HEK293 (cell line): ENCODE measurements around the gene PHGDH.

Source experiments
- GFI1B ChIP-seq: fragments of 450-650 bp; formaldehyde crosslinking; IDR thresholded peaks from 2 replicates; pipeline ENCODE4 v1.5.1; 2016; ENCODE audit warnings: missing biosample characterization, missing genetic modification characterization
- HOXA7 ChIP-seq: sonication (generic); formaldehyde crosslinking; IDR thresholded peaks from 2 replicates; pipeline ENCODE4 v1.8.1; 2022; ENCODE audit warnings: missing genetic modification reagents, borderline replicate concordance
- MEIS1 ChIP-seq: sonication (generic); formaldehyde crosslinking; IDR thresholded peaks from 2 replicates; pipeline ENCODE4 v1.8.1; 2022; ENCODE audit warnings: missing genetic modification reagents, mild to moderate bottlenecking, borderline replicate concordance
- MZF1 ChIP-seq: fragments of 450-650 bp; formaldehyde crosslinking; IDR thresholded peaks from 2 replicates; pipeline ENCODE4 v1.5.1; 2017; ENCODE audit warnings: missing biosample characterization, missing genetic modification characterization, borderline replicate concordance
- SP2 ChIP-seq: fragments of 450-650 bp; formaldehyde crosslinking; IDR thresholded peaks from 2 replicates; pipeline ENCODE4 v1.5.1; 2016; ENCODE audit warnings: missing biosample characterization, missing genetic modification characterization
- SP3 ChIP-seq: fragments of 450-650 bp; formaldehyde crosslinking; IDR thresholded peaks from 2 replicates; pipeline ENCODE4 v1.5.1; 2016; ENCODE audit warnings: missing biosample characterization, missing genetic modification characterization
- ZNF138 ChIP-seq: fragments of 450-650 bp; formaldehyde crosslinking; IDR thresholded peaks from 2 replicates; pipeline ENCODE4 v1.5.1; 2016; ENCODE audit warnings: missing biosample characterization, missing genetic modification characterization, borderline replicate concordance
- ZNF548 ChIP-seq: fragments of 450-650 bp; formaldehyde crosslinking; IDR thresholded peaks from 2 replicates; pipeline ENCODE4 v1.5.1; 2016; ENCODE audit warnings: missing biosample characterization, missing genetic modification characterization
- ZNF658 ChIP-seq: fragments of 450-650 bp; formaldehyde crosslinking; IDR thresholded peaks from 2 replicates; pipeline ENCODE4; 2016; ENCODE audit warnings: missing biosample characterization, missing genetic modification characterization
- ZNF792 ChIP-seq: fragments of 450-650 bp; formaldehyde crosslinking; IDR thresholded peaks from 2 replicates; pipeline ENCODE4 v1.5.1; 2016; ENCODE audit warnings: missing biosample characterization, missing genetic modification characterization
- ZSCAN16 ChIP-seq: fragments of 450-650 bp; formaldehyde crosslinking; IDR thresholded peaks from 2 replicates; pipeline ENCODE4 v1.5.1; 2016; ENCODE audit warnings: missing biosample characterization, missing genetic modification characterization
- TF ChIP-seq, protein P1 (sequence below): fragments of 450-650 bp; formaldehyde crosslinking; IDR thresholded peaks from 2 replicates; pipeline ENCODE4 v1.5.1; 2016; ENCODE audit warnings: missing biosample characterization, missing genetic modification characterization
- TF ChIP-seq, protein P2 (sequence below): fragments of 450-650 bp; formaldehyde crosslinking; IDR thresholded peaks from 2 replicates; pipeline ENCODE4 v1.5.1; 2016; ENCODE audit warnings: missing biosample characterization, missing genetic modification characterization
- TF ChIP-seq, protein P3 (sequence below): fragments of 450-650 bp; formaldehyde crosslinking; IDR thresholded peaks from 2 replicates; pipeline ENCODE4 v1.5.1; 2016; ENCODE audit warnings: missing biosample characterization, missing genetic modification characterization

DNA sequence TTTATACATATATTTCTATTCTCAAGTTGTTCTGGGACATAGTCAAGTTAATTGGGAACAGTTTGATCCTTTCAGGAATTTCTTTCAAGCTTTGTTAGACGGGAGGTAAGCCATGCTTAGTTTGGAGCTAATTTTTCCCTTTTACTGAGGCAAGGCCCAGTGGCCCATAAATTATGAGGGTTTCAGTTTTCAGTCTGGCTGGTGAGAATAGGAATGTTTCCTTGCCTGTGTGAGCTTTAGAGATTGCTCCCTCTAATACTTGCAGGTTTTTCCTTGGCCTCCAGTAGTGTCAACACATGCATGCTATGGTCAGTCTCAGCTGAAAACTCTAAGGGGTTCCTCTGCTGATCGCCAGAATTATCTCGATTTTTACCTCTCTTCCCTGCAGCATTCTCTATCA, 14.1 kb upstream of the PHGDH start:
- TF ChIP-seq, protein P1, sequence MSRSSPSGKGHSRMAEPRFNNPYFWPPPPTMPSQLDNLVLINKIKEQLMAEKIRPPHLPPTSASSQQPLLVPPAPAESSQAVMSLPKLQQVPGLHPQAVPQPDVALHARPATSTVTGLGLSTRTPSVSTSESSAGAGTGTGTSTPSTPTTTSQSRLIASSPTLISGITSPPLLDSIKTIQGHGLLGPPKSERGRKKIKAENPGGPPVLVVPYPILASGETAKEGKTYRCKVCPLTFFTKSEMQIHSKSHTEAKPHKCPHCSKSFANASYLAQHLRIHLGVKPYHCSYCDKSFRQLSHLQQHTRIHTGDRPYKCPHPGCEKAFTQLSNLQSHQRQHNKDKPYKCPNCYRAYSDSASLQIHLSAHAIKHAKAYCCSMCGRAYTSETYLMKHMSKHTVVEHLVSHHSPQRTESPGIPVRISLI: no peak
- TF ChIP-seq ZNF138 (tag by site-specific recombination): no peak
- no peak for TF ChIP-seq ZSCAN16 (tag by site-specific recombination)
- TF ChIP-seq HOXA7 (CRISPR knock-in tag): no peak
- no peak for TF ChIP-seq ZNF792 (tag by site-specific recombination)
- TF ChIP-seq ZNF548 (tag by site-specific recombination): no peak
- TF ChIP-seq, protein P2, sequence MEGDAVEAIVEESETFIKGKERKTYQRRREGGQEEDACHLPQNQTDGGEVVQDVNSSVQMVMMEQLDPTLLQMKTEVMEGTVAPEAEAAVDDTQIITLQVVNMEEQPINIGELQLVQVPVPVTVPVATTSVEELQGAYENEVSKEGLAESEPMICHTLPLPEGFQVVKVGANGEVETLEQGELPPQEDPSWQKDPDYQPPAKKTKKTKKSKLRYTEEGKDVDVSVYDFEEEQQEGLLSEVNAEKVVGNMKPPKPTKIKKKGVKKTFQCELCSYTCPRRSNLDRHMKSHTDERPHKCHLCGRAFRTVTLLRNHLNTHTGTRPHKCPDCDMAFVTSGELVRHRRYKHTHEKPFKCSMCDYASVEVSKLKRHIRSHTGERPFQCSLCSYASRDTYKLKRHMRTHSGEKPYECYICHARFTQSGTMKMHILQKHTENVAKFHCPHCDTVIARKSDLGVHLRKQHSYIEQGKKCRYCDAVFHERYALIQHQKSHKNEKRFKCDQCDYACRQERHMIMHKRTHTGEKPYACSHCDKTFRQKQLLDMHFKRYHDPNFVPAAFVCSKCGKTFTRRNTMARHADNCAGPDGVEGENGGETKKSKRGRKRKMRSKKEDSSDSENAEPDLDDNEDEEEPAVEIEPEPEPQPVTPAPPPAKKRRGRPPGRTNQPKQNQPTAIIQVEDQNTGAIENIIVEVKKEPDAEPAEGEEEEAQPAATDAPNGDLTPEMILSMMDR (tag by site-specific recombination): no peak
- TF ChIP-seq ZNF658 (tag by site-specific recombination): no peak
- no peak for TF ChIP-seq SP2
- no peak for TF ChIP-seq SP3
- TF ChIP-seq, protein P3, sequence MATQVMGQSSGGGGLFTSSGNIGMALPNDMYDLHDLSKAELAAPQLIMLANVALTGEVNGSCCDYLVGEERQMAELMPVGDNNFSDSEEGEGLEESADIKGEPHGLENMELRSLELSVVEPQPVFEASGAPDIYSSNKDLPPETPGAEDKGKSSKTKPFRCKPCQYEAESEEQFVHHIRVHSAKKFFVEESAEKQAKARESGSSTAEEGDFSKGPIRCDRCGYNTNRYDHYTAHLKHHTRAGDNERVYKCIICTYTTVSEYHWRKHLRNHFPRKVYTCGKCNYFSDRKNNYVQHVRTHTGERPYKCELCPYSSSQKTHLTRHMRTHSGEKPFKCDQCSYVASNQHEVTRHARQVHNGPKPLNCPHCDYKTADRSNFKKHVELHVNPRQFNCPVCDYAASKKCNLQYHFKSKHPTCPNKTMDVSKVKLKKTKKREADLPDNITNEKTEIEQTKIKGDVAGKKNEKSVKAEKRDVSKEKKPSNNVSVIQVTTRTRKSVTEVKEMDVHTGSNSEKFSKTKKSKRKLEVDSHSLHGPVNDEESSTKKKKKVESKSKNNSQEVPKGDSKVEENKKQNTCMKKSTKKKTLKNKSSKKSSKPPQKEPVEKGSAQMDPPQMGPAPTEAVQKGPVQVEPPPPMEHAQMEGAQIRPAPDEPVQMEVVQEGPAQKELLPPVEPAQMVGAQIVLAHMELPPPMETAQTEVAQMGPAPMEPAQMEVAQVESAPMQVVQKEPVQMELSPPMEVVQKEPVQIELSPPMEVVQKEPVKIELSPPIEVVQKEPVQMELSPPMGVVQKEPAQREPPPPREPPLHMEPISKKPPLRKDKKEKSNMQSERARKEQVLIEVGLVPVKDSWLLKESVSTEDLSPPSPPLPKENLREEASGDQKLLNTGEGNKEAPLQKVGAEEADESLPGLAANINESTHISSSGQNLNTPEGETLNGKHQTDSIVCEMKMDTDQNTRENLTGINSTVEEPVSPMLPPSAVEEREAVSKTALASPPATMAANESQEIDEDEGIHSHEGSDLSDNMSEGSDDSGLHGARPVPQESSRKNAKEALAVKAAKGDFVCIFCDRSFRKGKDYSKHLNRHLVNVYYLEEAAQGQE (tag by site-specific recombination): no peak
- no peak for TF ChIP-seq MEIS1 (CRISPR knock-in tag)
- TF ChIP-seq GFI1B: no peak
- no peak for TF ChIP-seq MZF1 (tag by site-specific recombination)
